Motor neuron (in vitro differentiated cells): ENCODE measurements around the gene ATAD3B. TPM values are rescaled to one million over a fixed set of nuclear protein-coding genes. Genes with fewer than 3 reads are reported as not detected.
A peak's percentile ranks its signal among the peaks of the same experiment; 100 is the strongest.
"Not testable (repeated sequence)": the region's sequence is repeated elsewhere in the genome, so short reads cannot be mapped to it uniquely, and the experiment has no call there.

ENCODE experiments used
- ATAC-seq, 8 experiments: fragments of 200-7000 bp; cut with Tn5 transposase; replicated peaks in 6 of 8; 2 replicates each; pipeline ENCODE4 v1.8.0; 2021; ENCODE audit warnings: mild to moderate bottlenecking in 8 of 8, moderate library complexity in 8 of 8
- H3K27ac ChIP-seq, 2 donors: fragments of 250-450 bp; sonication (Bioruptor Pico); 2 replicates each; pipeline ENCODE4 v1.9.0; 2021; ENCODE audit warnings: antibody characterized with exemption in 2 of 2, mild to moderate bottlenecking in 2 of 2, moderate library complexity in 1 of 2
- H3K4me1 ChIP-seq, 2 donors: fragments of 250-450 bp; sonication (Bioruptor Pico); replicated peaks in 1 of 2; 2 replicates each; pipeline ENCODE4 v1.6.1; 2021; ENCODE audit warnings: antibody characterized with exemption in 2 of 2, mild to moderate bottlenecking in 2 of 2, moderate library complexity in 1 of 2
- H3K4me3 ChIP-seq, 5 donors: fragments of 250-450 bp; sonication (Bioruptor Pico); 2 replicates each; pipeline ENCODE4 v1.9.0; 2021; ENCODE audit warnings: antibody characterized with exemption in 5 of 5, mild to moderate bottlenecking in 5 of 5, moderate library complexity in 4 of 5
- WGBS, 10 experiments: fragments of 450-650 bp; shearing (Covaris generic); methylation state at CpG; one replicate each; pipeline ENCODE4 v1.0.0; 2022; 5-methylcytosine and 5-hydroxymethylcytosine counted together
- in situ Hi-C, 9 experiments: fragments of 400-800 bp; cut with MboI; loops; one replicate each; pipeline ENCODE4 v1.15.0; 2021; ENCODE audit warnings: low sequenced_read_pairs in 9 of 9, low pct_unique_long_range_greater_than_20kb in 2 of 9; ENCODE audit not compliant: unreplicated experiment in 9 of 9
- total RNA-seq, 8 experiments: library from RNA; unstranded; fragments of 300-600 nt; gene quantifications; 2 replicates each; pipeline versions ENCODE4 v1.2.3 to v1.2.4, GENCODE V29; 2022

ATAD3B gene
- total RNA-seq, 8 experiments from 2014 or later, result 15.2 to 66.0 (median 32.7) TPM

DNA sequence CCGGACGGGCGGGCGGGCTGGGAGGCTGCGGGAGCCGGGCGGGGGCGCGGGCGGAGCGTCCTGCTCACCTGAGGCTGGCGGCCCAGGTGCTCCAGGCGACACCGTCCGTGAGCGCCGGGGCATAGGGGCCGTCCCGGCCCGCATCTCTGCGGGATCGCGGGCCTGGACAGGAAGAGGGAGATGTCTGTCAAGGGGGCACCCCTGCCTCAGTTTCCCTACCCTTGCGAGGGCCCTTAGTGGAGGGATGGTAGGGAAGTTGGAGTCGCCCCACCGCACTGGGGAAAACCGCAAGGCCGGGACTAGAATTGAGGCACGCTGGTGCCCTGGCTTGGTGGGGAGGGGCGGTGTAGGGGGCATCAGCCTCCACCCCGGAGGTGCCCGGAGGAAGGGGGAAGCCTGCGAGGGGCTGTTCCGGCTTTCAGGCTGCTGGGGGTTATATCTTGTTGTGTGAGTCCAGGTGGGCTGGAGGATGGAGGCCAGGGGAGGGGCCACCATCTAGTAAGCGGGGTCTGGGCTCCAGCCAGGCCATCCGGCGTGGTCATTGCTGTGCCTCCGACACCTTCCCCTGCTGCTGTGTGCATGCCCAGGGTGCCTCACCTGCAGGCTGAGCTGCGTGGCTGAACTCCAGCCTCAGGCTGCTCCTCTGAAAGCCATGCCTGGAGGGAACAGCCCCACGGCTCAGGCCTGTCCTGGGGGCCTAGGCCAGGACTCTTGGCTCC lies 35.5 kb upstream of the ATAD3B start:
- no peak for ATAC-seq
- 34 to 50% methylated on average over 1 to 4 of the region's 40 CpGs; no CpG with 5 or more reads in 8 of the 10 experiments for WGBS, 10 experiments
- peak overlapping the region in 1 of 2 donors; percentile 72 for H3K27ac ChIP-seq
- peaks cover 73 to 84% of the 10 kb centered on the region in 2 donors for H3K4me1 ChIP-seq
- H3K4me3 ChIP-seq, result peak overlapping the region; percentile 25 to 42 (median 39)
- in situ Hi-C loops, result no loop called here

DNA sequence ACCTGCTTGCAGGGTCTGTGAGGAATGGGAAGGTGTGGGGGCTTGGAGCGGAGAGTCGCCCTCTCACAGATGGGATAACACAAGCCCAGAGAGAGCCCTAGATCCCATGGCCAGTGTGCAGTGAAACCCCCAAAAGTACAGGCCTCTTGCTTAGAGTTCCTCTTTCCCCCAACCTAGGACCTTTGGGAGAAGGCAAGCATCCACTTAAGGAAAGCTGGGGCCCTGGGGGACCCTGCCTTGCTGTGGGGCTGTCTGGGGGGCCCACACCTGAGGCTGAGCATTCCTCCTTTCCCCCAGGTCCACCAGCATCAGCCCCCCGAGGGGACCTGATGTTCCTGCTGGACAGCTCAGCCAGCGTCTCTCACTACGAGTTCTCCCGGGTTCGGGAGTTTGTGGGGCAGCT lies 34.9 kb upstream of the ATAD3B start:
- WGBS, 10 experiments, result 69 to 100% (median 71%) methylated on average over 1 to 5 of the region's 7 CpGs; no CpG with 5 or more reads in 6 of the 10 experiments
- peak overlapping the region in 4 of 5 donors; percentile 29 to 42 (median 40) for H3K4me3 ChIP-seq
- ATAC-seq, result no peak
- in situ Hi-C loops, result no loop called here
- H3K27ac ChIP-seq, result no peak overlapping the region
- peaks cover 67 to 79% of the 10 kb centered on the region in 2 donors for H3K4me1 ChIP-seq

DNA sequence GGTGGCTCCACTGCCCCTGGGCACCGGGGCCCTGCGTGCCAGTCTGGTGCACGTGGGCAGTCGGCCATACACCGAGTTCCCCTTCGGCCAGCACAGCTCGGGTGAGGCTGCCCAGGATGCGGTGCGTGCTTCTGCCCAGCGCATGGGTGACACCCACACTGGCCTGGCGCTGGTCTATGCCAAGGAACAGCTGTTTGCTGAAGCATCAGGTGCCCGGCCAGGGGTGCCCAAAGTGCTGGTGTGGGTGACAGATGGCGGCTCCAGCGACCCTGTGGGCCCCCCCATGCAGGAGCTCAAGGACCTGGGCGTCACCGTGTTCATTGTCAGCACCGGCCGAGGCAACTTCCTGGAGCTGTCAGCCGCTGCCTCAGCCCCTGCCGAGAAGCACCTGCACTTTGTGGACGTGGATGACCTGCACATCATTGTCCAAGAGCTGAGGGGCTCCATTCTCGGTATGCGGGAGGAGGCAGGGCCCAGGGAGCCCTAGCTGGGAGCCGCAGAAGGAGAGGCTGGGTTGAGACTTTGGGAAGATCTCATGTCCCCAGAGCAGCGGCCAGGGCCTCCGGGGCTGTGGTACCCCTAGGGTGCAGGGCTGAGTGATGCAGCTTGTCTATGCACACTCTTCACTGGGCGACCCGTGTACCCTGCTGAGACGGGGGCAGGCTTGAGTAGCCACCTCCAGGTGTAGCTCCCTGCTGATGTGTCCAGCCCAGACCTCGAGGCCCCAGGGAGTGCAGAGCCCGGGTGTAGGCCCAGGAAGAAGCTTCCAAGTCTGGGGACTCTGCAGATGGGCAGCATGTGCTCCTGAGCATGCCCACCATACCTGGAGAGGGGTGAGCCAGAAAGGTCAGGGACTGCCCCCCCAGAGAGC lies 34.3 kb upstream of the ATAD3B start:
- whole genome bisulfite sequencing, 10 experiments, result 35 to 86% (median 61%) methylated on average over 2 to 11 of the region's 31 CpGs; no CpG with 5 or more reads in 5 of the 10 experiments
- Histone ChIP-seq H3K4me1 (peaks cover 61 to 72% of the 10 kb centered on the region in 2 donors), H3K4me3 (peak overlapping the region in 1 of 5 donors; percentile 41), H3K27ac (peak overlapping the region in 1 of 2 donors; percentile 65)
- in situ Hi-C loops, result no loop called here
- ATAC-seq, result no peak

DNA sequence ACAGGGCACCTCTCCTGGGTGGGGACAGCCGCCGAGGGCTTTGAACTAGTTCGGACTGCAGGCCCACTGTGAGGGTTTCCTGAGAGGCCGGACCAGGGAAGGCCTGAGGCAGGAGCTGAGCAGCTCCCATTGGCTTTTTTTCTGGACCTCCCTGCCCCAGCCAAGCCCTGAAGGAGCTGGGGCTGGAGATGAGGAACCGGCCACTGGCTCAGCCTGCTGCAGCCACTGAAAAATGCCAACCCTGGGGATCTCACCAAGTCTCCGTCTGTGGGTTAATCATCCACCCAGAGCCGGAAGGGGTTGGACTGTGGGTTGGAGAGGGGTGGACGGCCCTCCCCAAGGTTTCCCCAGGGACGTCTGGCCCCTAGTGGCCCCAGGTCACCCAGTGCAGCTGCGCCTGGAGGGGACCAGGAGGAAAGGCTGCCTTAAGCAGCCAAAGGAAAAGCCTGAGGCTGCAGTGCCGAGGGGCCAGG lies 33.6 kb upstream of the ATAD3B start:
- ATAC-seq, result peak in 1 of 8 experiments; percentile 0
- in situ Hi-C loops, result no loop called here
- WGBS, 10 experiments, result 0 to 60% (median 35%) methylated on average over 1 to 5 of the region's 11 CpGs; no CpG with 5 or more reads in 5 of the 10 experiments
- H3K27ac ChIP-seq, result peak overlapping the region in 1 of 2 donors; percentile 65
- peak overlapping the region in 1 of 5 donors; percentile 3 for H3K4me3 ChIP-seq
- H3K4me1 ChIP-seq, result peaks cover 54 to 66% of the 10 kb centered on the region in 2 donors

DNA sequence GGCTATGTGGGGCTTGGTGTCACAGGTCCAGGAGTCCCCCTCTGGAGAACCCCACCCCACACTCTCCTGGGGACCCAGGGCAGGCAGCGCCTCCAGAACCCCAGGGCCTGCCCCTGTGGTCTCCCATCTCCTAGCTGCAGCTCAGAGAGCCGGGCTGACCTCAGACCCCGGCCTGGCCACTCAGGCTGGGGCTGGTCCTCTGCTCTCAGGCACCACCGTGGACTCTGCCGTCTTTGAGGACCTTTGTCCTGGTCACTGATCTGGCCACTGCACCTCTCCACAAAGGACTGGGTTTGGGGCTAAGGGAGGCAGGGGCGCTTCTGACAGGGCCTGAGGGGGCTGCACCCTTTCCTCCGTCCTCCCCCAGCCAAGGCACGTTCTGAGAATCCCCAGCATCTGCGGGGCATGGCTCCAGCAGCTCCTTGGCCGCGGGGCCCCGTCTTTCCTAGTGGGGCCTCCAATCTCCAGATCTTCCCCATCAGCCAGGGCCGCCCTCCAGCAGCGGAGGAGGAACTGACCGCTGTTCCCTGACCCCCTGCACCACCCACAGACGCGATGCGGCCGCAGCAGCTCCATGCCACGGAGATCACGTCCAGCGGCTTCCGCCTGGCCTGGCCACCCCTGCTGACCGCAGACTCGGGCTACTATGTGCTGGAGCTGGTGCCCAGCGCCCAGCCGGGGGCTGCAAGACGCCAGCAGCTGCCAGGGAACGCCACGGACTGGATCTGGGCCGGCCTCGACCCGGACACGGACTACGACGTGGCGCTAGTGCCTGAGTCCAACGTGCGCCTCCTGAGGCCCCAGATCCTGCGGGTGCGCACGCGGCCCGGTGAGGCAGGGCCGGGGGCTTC lies 32.8 kb upstream of the ATAD3B start:
- Histone ChIP-seq H3K4me1 (peaks cover 46 to 58% of the 10 kb centered on the region in 2 donors), H3K4me3 (no peak overlapping the region), H3K27ac (peak overlapping the region in 1 of 2 donors; percentile 65)
- in situ Hi-C loops, result no loop called here
- ATAC-seq, result no peak
- WGBS, 10 experiments, result 85 to 98% (median 90%) methylated on average over 4 to 10 of the region's 45 CpGs; no CpG with 5 or more reads in 6 of the 10 experiments

DNA sequence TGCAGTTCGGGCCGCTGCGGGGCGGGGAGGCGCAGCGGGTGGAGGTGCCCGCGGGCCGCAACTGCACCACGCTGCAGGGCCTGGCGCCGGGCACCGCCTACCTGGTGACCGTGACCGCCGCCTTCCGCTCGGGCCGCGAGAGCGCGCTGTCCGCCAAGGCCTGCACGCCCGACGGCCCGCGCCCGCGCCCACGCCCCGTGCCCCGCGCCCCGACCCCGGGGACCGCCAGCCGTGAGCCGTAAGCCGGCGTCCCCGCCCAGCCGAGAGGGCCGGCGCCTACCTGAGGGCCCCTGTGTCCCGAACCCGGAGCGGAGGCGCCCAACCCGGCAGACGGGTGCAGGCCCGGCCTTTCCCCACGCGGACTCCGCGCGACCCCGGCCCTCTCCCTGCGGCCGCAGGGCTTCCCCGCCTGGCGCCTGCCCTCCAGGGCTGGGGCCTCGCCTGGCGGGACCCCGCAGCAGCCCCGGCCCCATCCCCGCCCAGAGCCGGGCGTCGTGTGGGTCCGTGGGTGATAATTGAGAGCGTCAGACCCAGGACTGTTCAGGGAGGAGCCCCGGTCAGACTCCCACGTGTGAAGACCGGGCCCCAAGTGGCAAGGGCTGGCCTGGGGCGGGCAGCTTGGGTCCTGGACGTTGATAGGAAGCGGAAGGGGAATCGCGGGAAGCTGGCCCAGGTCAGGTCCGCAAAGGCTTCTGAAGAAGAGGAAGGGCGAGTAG lies 31.9 kb upstream of the ATAD3B start:
- H3K4me3 ChIP-seq, result no peak overlapping the region
- no peak overlapping the region for H3K27ac ChIP-seq
- in situ Hi-C loops, result no loop called here
- peaks cover 37 to 48% of the 10 kb centered on the region in 2 donors for H3K4me1 ChIP-seq
- no peak for ATAC-seq
- 88 to 91% (median 90%) methylated on average over 2 to 11 of the region's 82 CpGs; no CpG with 5 or more reads in 7 of the 10 experiments for WGBS, 10 experiments

DNA sequence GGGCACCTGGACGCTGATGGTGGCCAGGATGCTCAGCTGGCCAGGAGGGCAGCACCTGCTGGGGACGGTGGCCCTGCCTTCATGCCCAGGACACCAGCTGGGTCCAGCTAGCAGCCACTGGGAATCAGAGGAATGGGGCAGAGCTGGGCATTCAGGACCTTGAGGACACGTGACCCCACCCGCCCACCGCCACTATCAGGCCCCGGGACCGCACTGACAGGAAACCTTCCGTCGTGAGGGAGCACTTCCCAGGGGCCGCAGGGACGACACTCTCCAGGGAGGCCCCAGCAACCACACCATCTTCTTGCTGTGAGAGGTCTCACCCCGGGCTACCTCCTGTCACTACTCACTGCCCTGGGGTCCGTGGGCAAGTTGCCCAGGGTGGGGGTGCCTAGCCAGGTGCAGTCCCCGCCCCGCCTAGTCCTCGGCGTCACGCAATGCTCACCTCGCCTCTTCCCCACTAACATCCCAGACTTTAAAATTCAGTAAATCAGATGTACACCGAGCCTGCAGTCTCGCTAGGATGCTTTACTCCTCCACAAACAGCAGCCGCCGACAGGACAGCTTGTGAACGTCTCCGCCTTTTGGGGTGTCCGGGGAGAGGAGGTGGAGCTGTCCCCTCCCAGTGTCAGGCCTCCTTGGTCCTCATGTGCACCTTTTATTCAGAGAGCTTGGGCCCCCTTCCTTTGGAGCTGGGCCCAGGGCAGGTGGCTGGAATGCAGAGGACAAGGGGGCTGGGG lies 31.1 kb upstream of the ATAD3B start:
- Histone ChIP-seq H3K27ac (no peak overlapping the region), H3K4me3 (no peak overlapping the region), H3K4me1 (peaks cover 31 to 41% of the 10 kb centered on the region in 2 donors)
- 13 to 90% (median 65%) methylated on average over 3 to 12 of the region's 26 CpGs; no CpG with 5 or more reads in 4 of the 10 experiments for WGBS, 10 experiments
- no peak for ATAC-seq
- in situ Hi-C loops, result no loop called here

DNA sequence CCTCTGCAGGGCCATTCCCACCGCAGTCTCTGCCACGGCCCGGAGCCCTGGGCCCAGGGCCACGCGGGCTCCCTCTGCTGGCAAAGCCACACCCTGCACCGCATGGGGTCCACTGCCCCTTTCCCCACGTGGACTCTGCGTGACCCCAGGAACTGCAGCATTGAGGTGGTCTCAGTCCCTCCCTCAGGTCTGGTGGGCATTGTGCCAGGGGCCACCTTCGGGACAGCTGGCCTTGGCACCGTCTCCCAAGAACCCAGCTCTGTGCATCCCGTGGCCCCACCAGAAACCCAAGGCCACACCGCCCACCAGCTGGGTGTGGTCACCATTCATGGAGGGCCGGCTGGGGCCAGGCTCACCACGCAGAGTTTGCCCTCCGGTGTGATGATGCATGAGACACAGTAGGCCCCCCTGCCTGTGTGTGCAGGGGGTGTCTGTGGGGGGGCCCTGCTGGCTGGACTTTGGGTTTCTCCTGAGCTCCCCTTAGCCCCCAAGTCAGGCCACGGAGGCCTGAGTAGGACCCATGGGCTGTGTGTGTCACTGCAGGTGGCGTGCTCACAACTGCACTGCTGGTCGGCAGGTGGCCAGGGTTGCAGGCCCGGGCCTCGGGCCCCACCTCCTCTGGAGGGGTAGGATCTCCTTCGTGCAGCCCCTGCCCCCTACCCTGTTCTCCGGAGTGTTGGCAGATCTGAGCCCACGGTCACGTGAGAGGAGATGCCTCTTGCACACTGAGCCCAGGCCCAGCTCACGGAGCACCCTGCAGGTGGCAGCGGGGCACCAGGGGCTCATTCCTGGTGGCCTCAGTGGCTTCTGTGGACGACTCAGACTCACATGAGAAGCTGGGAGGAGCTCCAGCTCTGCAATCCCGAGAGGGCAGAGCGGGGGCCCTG lies 30.3 kb upstream of the ATAD3B start:
- no peak overlapping the region for H3K27ac ChIP-seq
- H3K4me1 ChIP-seq, result peaks cover 29 to 33% of the 10 kb centered on the region in 2 donors
- whole genome bisulfite sequencing, 10 experiments, result 0 to 93% (median 81%) methylated on average over 1 to 16 of the region's 29 CpGs; no CpG with 5 or more reads in 2 of the 10 experiments
- peak; percentile 59 to 94 (median 67) for ATAC-seq
- no peak overlapping the region for H3K4me3 ChIP-seq
- in situ Hi-C loops, result no loop called here

DNA sequence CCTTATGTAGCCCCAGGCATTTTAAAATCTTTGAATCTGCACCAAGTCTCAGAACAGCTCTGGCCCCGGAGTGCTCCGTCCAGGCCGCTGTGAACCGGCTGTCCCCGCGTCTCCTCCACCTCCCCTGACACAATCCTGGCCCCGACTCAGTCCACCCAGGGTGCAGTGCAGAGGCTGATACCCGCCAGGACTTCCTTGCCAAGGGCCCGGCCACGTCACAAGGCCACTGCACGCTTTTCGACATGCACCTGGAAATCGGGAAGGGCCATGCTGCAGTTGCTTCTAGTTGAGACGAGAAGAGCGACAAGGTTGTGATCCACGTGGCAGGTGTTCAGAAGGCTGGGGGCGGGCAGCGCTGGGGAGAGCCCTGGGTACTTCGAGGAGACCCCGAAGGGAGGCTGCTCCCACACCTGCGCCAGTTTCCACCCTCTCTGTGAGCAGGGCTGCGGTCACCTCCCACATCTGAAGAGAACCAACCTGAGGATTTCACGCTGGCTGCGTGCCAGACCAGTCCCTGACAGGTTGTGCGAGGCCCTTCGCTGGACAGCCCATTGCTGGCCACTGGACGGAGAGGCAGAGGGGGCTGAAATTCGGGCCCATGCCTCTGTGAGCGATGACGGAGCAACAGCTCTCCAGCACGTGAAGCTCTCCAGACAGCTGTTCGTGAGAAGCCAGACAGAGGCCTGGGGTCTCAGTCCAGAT lies 29.3 kb upstream of the ATAD3B start:
- peaks cover 20 to 23% of the 10 kb centered on the region in 2 donors for H3K4me1 ChIP-seq
- in situ Hi-C loops, result no loop called here
- H3K4me3 ChIP-seq, result no peak overlapping the region
- ATAC-seq, result no peak
- no peak overlapping the region for H3K27ac ChIP-seq
- WGBS, 10 experiments, result 20 to 100% (median 94%) methylated on average over 1 to 23 of the region's 32 CpGs; no CpG with 5 or more reads in 4 of the 10 experiments

DNA sequence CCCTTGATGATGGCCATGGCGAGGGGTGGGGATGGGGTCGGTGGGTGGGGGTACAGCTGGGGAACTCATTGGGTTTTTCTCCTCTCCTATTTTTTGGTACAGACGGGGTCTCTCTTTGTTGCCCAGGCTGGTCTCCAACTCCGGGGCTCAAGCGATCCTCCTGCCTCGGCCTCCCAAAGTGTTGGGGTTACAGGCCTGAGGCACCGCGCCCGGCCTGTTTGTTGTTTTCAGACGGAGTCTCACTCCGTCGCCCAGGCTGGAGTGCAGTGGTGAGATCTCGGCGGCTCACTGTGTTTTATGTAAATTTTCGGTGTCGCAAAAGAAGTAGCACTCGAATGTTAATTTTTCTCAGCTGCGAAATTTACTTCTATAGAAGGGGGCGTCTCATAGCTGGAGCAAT lies 24.9 kb upstream of the ATAD3B start:
- WGBS, 10 experiments, result 80 to 87% (median 87%) methylated on average over 3 to 8 of the region's 19 CpGs; no CpG with 5 or more reads in 7 of the 10 experiments
- H3K4me3 ChIP-seq, ATAC-seq, H3K4me1 ChIP-seq, in situ Hi-C loops, H3K27ac ChIP-seq: not testable (repeated sequence)
